CD8-positive, alpha-beta memory T cell (primary cell): ENCODE data around the gene AKR1D1. TPM values are rescaled to one million over a fixed set of nuclear protein-coding genes. Genes with fewer than 3 reads are reported as not detected.

Source experiments
- CTCF ChIA-PET: fragments of 350-600 bp; sonication (Branson Sonifier 250); formaldehyde crosslinking; loops from one replicate; lab custom pipeline; 2021; ENCODE audit warnings: antibody characterized with exemption; lab: Charles Lee
- POLR2A ChIA-PET: fragments of 350-600 bp; sonication (Branson Sonifier 250); formaldehyde crosslinking; loops from one replicate; lab custom pipeline; 2021; ENCODE audit warnings: antibody characterized with exemption; lab: Charles Lee
- DNase-seq, 5 donors: peaks; one replicate each; pipeline versions ENCODE4 v3.0.0 to v3.0.0-alpha.2; 2020 to 2022; ENCODE audit warnings: mixed read lengths in 1 of 5
- H3K27ac ChIP-seq: one replicate; pipeline ENCODE4 v1.7.0; 2013; ENCODE audit warnings: low read depth, mild to moderate bottlenecking, low read length, moderate library complexity
- H3K27me3 ChIP-seq: 2 replicates; pipeline ENCODE4 v1.7.0; 2013; ENCODE audit warnings: low read length, mild to moderate bottlenecking; ENCODE audit not compliant: insufficient read depth, poor library complexity, severe bottlenecking
- H3K36me3 ChIP-seq: 2 replicates; pipeline ENCODE4 v1.7.0; 2013; ENCODE audit warnings: mild to moderate bottlenecking, low read length, moderate library complexity; ENCODE audit not compliant: insufficient read depth
- H3K4me1 ChIP-seq: 2 replicates; pipeline ENCODE4 v1.7.0; 2013; ENCODE audit warnings: mild to moderate bottlenecking, low read length, moderate library complexity; ENCODE audit not compliant: insufficient read depth
- H3K4me3 ChIP-seq: 2 replicates; pipeline ENCODE4 v1.7.0; 2013; ENCODE audit warnings: mild to moderate bottlenecking, low read length
- H3K9me3 ChIP-seq: 2 replicates; pipeline ENCODE4 v1.7.0; 2013; ENCODE audit warnings: mild to moderate bottlenecking, low read length
- H3K27ac Mint-ChIP-seq, 8 donors: one replicate each; pipeline ENCODE4 v1.8.0; 2020 to 2021; ENCODE audit warnings: mixed read lengths in 8 of 8, mild to moderate bottlenecking in 6 of 8, inconsistent platforms in 3 of 8, moderate library complexity in 3 of 8
- H3K27me3 Mint-ChIP-seq, 2 donors: one replicate each; pipeline ENCODE4 v1.8.0; 2020 to 2021; ENCODE audit warnings: mixed read lengths in 2 of 2, mild to moderate bottlenecking in 1 of 2, moderate library complexity in 1 of 2
- H3K36me3 Mint-ChIP-seq, 3 donors: one replicate each; pipeline ENCODE4 v1.8.0; 2020 to 2021; ENCODE audit warnings: mixed read lengths in 3 of 3, inconsistent platforms in 1 of 3, mild to moderate bottlenecking in 1 of 3
- H3K4me1 Mint-ChIP-seq, 3 donors: one replicate each; pipeline ENCODE4 v1.8.0; 2020 to 2021; ENCODE audit warnings: mixed read lengths in 3 of 3, inconsistent platforms in 1 of 3, mild to moderate bottlenecking in 1 of 3
- H3K4me3 Mint-ChIP-seq, 7 donors: one replicate each; pipeline ENCODE4 v1.8.0; 2020 to 2021; ENCODE audit warnings: mixed read lengths in 7 of 7, mild to moderate bottlenecking in 6 of 7, moderate library complexity in 4 of 7, inconsistent platforms in 2 of 7
- H3K9me3 Mint-ChIP-seq, 5 donors: one replicate each; pipeline ENCODE4 v1.8.0; 2020 to 2022; ENCODE audit warnings: mixed read lengths in 5 of 5, mild to moderate bottlenecking in 3 of 5, moderate library complexity in 2 of 5, inconsistent platforms in 1 of 5
- polyA plus RNA-seq: library from polyadenylated mRNA; unstranded; fragments of 300-500 nt; fragmentation: Illumina TruSeq; gene quantifications from one replicate; pipeline ENCODE4 v1.2.3, GENCODE V29; 2021
- total RNA-seq, 2 experiments: library from RNA; stranded (reverse); gene quantifications; one replicate each; pipeline ENCODE4 v1.2.3, GENCODE V29; 2021

AKR1D1 gene
- total and polyA plus RNA-seq, 3 experiments from 2014 or later, result not detected

DNA sequence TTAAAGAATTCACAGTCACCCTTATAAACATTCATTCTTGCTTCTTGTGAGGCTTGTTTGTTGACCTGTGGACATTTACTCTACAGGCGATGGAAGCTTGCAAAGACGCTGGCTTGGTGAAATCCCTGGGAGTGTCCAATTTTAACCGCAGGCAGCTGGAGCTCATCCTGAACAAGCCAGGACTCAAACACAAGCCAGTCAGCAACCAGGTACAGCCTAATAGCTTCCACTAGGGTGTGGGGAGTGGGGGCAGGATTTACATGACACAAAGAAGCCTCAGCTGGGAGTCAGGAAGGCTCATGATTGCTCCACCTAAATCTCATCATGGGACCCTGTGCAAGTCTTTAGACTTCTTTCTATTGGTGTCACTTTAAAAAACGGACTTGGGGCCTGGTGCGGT, 29.0 kb downstream of the AKR1D1 start:
- CTCF ChIA-PET, result no interaction called here
- H3K27ac Mint-ChIP-seq, result no peak overlapping the region

DNA sequence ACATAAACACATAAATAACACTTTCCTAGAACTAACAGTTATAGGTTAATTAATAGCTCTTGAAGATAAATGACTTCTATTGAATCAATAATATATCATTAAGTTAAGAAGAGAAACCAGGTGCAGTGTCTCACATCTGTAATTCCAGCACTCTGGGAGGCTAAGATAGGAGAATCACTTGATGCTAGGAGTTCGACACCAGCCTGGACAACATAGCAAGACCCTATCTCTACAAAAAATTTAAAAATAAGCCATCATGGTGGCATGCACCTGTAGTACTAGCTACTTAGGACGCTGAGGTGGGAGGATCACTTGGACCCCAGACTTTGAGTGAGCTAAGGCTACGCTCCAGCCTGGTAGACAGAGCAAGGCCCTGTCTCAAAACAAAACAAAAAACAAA, 38.8 kb downstream of the AKR1D1 start:
- no peak for DNase-seq
- Histone ChIP-seq H3K9me3 (no peaks in the 10 kb centered on the region), H3K4me3 (no peak overlapping the region), H3K27ac (no peak overlapping the region), H3K4me1 (no peaks in the 10 kb centered on the region), H3K36me3 (no peaks in the 10 kb centered on the region), H3K27me3 (no peaks in the 10 kb centered on the region)
- POLR2A ChIA-PET, result no interaction called here
- Mint-ChIP-seq H3K27ac (no peak overlapping the region), H3K9me3 (no peaks in the 10 kb centered on the region), H3K4me3 (no peak overlapping the region), H3K36me3 (no peaks in the 10 kb centered on the region), H3K4me1 (peaks cover 0 to 4% (median 1%) of the 10 kb centered on the region in 3 donors), H3K27me3 (peaks cover 9 to 20% of the 10 kb centered on the region in 2 donors)
- CTCF ChIA-PET, result no interaction called here

More for the DNA sequence above, 29.0 kb downstream of the AKR1D1 start:
- no peak overlapping the region for H3K4me3 Mint-ChIP-seq
- no peak overlapping the region for H3K27ac ChIP-seq
- no peaks in the 10 kb centered on the region for H3K27me3 ChIP-seq
- H3K27me3 Mint-ChIP-seq, result peaks cover 4 to 5% of the 10 kb centered on the region in 2 donors
- H3K36me3 ChIP-seq, result no peaks in the 10 kb centered on the region
- H3K4me3 ChIP-seq, result no peak overlapping the region
- no peaks in the 10 kb centered on the region for H3K36me3 Mint-ChIP-seq
- POLR2A ChIA-PET, result no interaction called here
- no peaks in the 10 kb centered on the region for H3K4me1 ChIP-seq
- DNase-seq, result no peak
- H3K9me3 Mint-ChIP-seq, result no peaks in the 10 kb centered on the region
- no peaks in the 10 kb centered on the region for H3K9me3 ChIP-seq
- H3K4me1 Mint-ChIP-seq, result no peaks in the 10 kb centered on the region

DNA sequence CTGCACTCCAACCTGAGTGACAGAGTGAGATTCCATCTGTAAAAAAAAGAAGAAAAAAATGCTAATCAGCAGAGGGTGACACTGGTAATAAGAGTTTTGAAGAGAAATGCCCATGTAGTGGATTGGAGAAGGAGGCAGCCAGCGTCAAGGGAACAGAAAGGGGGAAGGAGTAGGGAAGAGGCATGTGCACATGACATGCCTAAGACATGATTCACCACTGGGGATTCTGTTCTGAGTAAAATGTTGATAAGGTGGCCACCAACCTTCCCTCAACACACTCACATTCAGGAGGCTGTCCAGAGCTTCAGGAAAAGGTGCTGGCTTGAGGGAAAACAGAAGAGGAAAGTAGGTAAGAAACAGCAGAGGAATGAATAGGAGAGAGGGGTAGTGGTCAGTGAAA, 39.9 kb downstream of the AKR1D1 start:
- no peak overlapping the region for H3K4me3 Mint-ChIP-seq

DNA sequence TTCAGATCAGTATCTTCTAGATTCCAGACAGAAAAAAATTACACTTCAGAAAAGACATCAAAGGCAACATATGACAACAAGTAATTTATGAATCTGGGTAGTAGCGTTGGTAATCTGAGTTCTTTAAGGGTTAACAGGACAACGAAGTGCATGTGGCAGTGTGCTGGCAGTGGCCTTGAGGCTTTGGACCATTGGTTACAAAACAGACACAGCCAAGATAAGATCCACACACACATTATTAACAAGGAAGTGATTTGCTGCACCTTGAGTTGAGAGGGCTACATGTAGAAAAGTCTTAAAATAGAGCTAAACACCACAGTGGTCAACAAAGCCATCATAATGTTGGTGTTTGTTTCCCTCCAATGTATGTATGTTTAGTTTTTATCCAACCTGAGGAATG, 40.6 kb downstream of the AKR1D1 start:
- H3K4me3 Mint-ChIP-seq, result no peak overlapping the region
- H3K4me1 Mint-ChIP-seq, result no peaks in the 10 kb centered on the region

More for the DNA sequence above, 39.9 kb downstream of the AKR1D1 start:
- Mint-ChIP-seq H3K27me3 (peaks cover 6 to 17% of the 10 kb centered on the region in 2 donors), H3K9me3 (no peaks in the 10 kb centered on the region), H3K4me1 (no peaks in the 10 kb centered on the region), H3K27ac (no peak overlapping the region), H3K36me3 (no peaks in the 10 kb centered on the region)
- H3K36me3 ChIP-seq, result no peaks in the 10 kb centered on the region
- H3K4me3 ChIP-seq, result no peak overlapping the region
- no peak overlapping the region for H3K27ac ChIP-seq
- CTCF ChIA-PET, result no interaction called here
- POLR2A ChIA-PET, result no interaction called here
- H3K4me1 ChIP-seq, result no peaks in the 10 kb centered on the region
- H3K9me3 ChIP-seq, result no peaks in the 10 kb centered on the region
- no peaks in the 10 kb centered on the region for H3K27me3 ChIP-seq
- no peak for DNase-seq

DNA sequence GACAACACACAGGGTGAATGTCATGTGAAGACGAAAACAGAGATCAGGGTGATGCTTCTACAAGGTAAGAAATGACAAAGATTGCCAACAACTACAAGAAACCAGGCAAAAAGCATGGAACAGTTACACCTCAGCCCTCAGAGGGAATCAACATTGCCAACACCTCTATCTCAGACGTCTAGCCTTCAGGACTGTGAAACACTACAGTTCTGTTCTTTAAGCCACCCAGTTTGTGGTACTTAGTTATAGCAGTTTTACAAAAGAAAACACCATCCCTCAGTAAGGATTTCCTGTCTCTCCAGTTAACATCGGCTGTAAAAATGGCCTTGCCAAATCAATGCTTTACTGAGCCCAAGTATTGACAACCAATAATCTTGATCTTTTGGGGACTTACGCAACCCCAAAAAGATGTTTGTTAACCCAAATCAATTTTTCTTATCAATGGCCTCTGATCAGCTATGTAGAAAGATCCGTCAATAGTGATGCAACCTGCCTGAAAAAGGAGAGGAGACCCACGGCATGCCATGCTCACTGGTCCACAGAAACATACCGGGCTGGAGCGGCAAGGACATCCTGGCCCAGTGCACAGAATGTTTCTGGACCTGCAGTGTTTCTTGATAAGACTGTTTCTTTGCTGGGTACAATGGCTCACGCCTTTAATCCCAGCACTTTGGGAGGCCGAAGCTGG, 44.0 kb downstream of the AKR1D1 start:
- no peak overlapping the region for H3K27ac ChIP-seq
- no peaks in the 10 kb centered on the region for H3K36me3 Mint-ChIP-seq
- H3K36me3 ChIP-seq, result no peaks in the 10 kb centered on the region
- H3K4me3 Mint-ChIP-seq, result no peak overlapping the region
- no peak for DNase-seq
- ChIA-PET CTCF (no interaction called here), POLR2A (no interaction called here)
- H3K4me1 Mint-ChIP-seq, result no peaks in the 10 kb centered on the region
- no peaks in the 10 kb centered on the region for H3K9me3 Mint-ChIP-seq
- peaks cover 9 to 13% of the 10 kb centered on the region in 2 donors for H3K27me3 Mint-ChIP-seq
- no peaks in the 10 kb centered on the region for H3K4me1 ChIP-seq
- H3K27me3 ChIP-seq, result no peaks in the 10 kb centered on the region
- no peaks in the 10 kb centered on the region for H3K9me3 ChIP-seq
- no peak overlapping the region for H3K27ac Mint-ChIP-seq
- no peak overlapping the region for H3K4me3 ChIP-seq

More for the DNA sequence above, 40.6 kb downstream of the AKR1D1 start:
- Histone ChIP-seq H3K36me3 (no peaks in the 10 kb centered on the region), H3K4me1 (no peaks in the 10 kb centered on the region), H3K27me3 (no peaks in the 10 kb centered on the region), H3K4me3 (no peak overlapping the region), H3K9me3 (no peaks in the 10 kb centered on the region), H3K27ac (no peak overlapping the region)
- Mint-ChIP-seq H3K36me3 (no peaks in the 10 kb centered on the region), H3K27ac (no peak overlapping the region), H3K27me3 (peaks cover 6 to 17% of the 10 kb centered on the region in 2 donors), H3K9me3 (no peaks in the 10 kb centered on the region)
- no peak for DNase-seq
- ChIA-PET POLR2A (no interaction called here), CTCF (no interaction called here)

DNA sequence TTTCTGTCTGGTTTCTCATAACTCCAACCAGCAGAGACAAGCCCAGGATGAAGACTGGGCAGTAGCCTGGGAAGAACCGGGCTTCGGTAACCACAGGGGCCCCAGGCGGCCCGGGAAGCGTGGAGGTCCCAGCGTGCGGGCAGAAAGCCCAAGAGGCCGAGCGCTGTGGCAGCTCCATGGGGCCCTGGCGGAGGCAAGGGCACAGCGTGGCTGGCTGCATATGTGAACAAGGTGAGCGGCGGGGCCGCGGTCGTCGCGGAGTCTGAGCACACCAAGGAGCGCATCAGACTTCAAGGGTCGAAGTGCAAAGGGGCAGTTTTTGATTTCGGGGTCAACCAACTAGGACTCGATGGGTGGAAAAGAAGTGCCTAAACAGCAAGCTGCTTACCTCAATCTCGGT, 45.9 kb downstream of the AKR1D1 start:
- ChIA-PET POLR2A (no interaction called here), CTCF (no interaction called here)
- Histone ChIP-seq H3K4me3 (no peak overlapping the region), H3K27me3 (no peaks in the 10 kb centered on the region), H3K27ac (no peak overlapping the region), H3K9me3 (no peaks in the 10 kb centered on the region), H3K4me1 (no peaks in the 10 kb centered on the region), H3K36me3 (no peaks in the 10 kb centered on the region)
- DNase-seq, result no peak
- H3K4me3 Mint-ChIP-seq, result no peak overlapping the region
- H3K27me3 Mint-ChIP-seq, result peaks cover 1 to 10% of the 10 kb centered on the region in 2 donors
- H3K4me1 Mint-ChIP-seq, result no peaks in the 10 kb centered on the region
- no peak overlapping the region for H3K27ac Mint-ChIP-seq
- H3K36me3 Mint-ChIP-seq, result no peaks in the 10 kb centered on the region
- no peaks in the 10 kb centered on the region for H3K9me3 Mint-ChIP-seq

DNA sequence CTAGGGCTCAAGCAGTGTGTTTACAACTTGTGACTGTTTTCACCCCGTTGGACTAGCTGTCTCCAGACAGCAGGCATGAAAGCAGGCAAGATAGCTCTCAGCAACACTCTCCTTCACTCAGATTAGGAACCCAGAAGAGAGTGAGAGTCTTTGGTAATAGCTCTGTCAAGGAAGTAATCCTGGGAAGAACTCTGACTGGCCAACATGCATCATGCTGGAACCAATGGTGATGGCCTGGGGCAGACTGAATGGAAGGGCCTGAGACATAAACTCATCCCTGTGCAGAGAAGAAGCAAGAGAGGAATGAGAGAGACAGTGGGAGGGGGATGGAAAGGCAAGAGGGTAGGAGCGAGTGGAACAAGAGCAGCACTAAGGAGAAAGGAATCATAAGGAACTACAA, 48.9 kb downstream of the AKR1D1 start:
- H3K9me3 Mint-ChIP-seq, result no peaks in the 10 kb centered on the region
- CTCF ChIA-PET, result no interaction called here

DNA sequence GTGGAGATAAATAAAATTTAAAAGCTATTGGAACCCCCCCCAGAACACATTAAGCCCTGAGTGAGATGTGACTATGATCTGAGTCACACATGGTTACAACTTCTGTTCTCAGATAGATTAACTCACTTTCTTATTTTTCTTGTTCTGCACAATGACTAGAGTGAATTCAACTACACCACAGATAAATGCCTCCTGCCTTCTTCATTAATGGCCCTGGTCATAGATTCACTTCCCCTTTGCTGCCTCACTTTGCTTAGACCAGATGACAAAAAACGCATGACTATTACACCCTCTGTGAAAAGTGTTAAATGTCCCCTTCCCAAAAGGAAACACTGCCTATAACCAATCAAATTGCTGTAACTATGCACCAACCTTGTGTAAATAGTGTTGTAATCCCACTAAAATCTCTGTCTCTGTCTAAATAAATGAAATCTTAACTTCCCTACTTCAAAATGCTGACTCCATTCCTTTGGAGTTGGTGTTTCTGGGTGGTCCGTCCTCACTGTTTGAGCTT, 49.4 kb downstream of the AKR1D1 start:
- Histone ChIP-seq H3K9me3 (no peaks in the 10 kb centered on the region), H3K27ac (no peak overlapping the region), H3K36me3 (no peaks in the 10 kb centered on the region), H3K27me3 (no peaks in the 10 kb centered on the region), H3K4me1 (no peaks in the 10 kb centered on the region), H3K4me3 (no peak overlapping the region)
- Mint-ChIP-seq H3K9me3 (no peaks in the 10 kb centered on the region), H3K4me3 (no peak overlapping the region), H3K36me3 (no peaks in the 10 kb centered on the region), H3K4me1 (no peaks in the 10 kb centered on the region), H3K27me3 (peaks cover 0 to 12% of the 10 kb centered on the region in 2 donors), H3K27ac (peak overlapping the region in 1 of 8 donors; percentile 1)
- CTCF ChIA-PET, result no interaction called here
- POLR2A ChIA-PET, result no interaction called here
- no peak for DNase-seq

More for the DNA sequence above, 48.9 kb downstream of the AKR1D1 start:
- POLR2A ChIA-PET, result no interaction called here
- peaks cover 0 to 12% of the 10 kb centered on the region in 2 donors for H3K27me3 Mint-ChIP-seq
- DNase-seq, result no peak
- H3K27ac Mint-ChIP-seq, result no peak overlapping the region
- H3K27me3 ChIP-seq, result no peaks in the 10 kb centered on the region
- no peak overlapping the region for H3K4me3 ChIP-seq
- H3K4me1 Mint-ChIP-seq, result no peaks in the 10 kb centered on the region
- H3K36me3 ChIP-seq, result no peaks in the 10 kb centered on the region
- no peak overlapping the region for H3K4me3 Mint-ChIP-seq
- no peaks in the 10 kb centered on the region for H3K9me3 ChIP-seq
- no peak overlapping the region for H3K27ac ChIP-seq
- H3K36me3 Mint-ChIP-seq, result no peaks in the 10 kb centered on the region
- no peaks in the 10 kb centered on the region for H3K4me1 ChIP-seq
